Esophagus (tissue), 2 donors: ENCODE results near the gene BCAS3. TPM values are rescaled to one million over a fixed set of nuclear protein-coding genes. Genes with fewer than 3 reads are reported as not detected.
"Not testable (repeated sequence)": the region's sequence is repeated elsewhere in the genome, so short reads cannot be mapped to it uniquely, and the experiment has no call there.

Source experiments
- H3K27ac ChIP-seq, 2 donors: one replicate each; pipeline ENCODE4 v1.5.1; 2013; ENCODE audit warnings: low read depth in 2 of 2, mild to moderate bottlenecking in 2 of 2, inconsistent platforms in 1 of 2, low read length in 1 of 2, moderate library complexity in 1 of 2
- H3K27me3 ChIP-seq, 2 donors: one replicate each; pipeline ENCODE4 v1.6.1; 2013; ENCODE audit warnings: low read length in 2 of 2, control low read depth in 1 of 2, mild to moderate bottlenecking in 1 of 2; ENCODE audit not compliant: insufficient read depth in 2 of 2, control insufficient read depth in 1 of 2
- H3K36me3 ChIP-seq, 2 donors: one replicate each; pipeline ENCODE4 v1.6.1; 2013; ENCODE audit warnings: low read length in 1 of 2; ENCODE audit not compliant: control insufficient read depth in 2 of 2, insufficient read depth in 2 of 2
- H3K4me1 ChIP-seq, 2 donors: one replicate each; pipeline ENCODE4 v1.6.1; 2013; ENCODE audit warnings: low read length in 1 of 2; ENCODE audit not compliant: control insufficient read depth in 2 of 2, insufficient read depth in 2 of 2
- H3K4me3 ChIP-seq, 2 donors: one replicate each; pipeline ENCODE4 v1.5.1; 2013; ENCODE audit warnings: low read length in 2 of 2, mild to moderate bottlenecking in 2 of 2, low read depth in 1 of 2, moderate library complexity in 1 of 2
- H3K9me3 ChIP-seq, 2 donors: one replicate each; pipeline ENCODE4 v1.6.1; 2013; ENCODE audit warnings: mild to moderate bottlenecking in 2 of 2, low read depth in 1 of 2, low read length in 1 of 2, moderate library complexity in 1 of 2; ENCODE audit not compliant: control insufficient read depth in 2 of 2, insufficient read depth in 1 of 2
- WGBS, 2 donors: extraction: QIAGEN DNeasy Blood & Tissue Kit; methylation state at CpG; one replicate each; pipeline ENCODE4 v1.1.7; 2013; 5-methylcytosine and 5-hydroxymethylcytosine counted together
- polyA plus RNA-seq, 2 donors: library from polyadenylated mRNA; stranded (reverse); fragments of 200-250 nt; gene quantifications; one replicate each; pipeline ENCODE4 v1.2.3, GENCODE V29; 2013
- donor health status: healthy with polysubstance abuse.
- donor health status: Bipolar disorder and iron deficiency.

The BCAS3 gene
- polyA plus RNA-seq, 2 donors, result 4.7 to 6.6 TPM

- Histone ChIP-seq H3K4me3 (no peak overlapping the region), H3K27ac (no peak overlapping the region), H3K27me3 (no peaks in the 10 kb centered on the region), H3K4me1 (peaks cover 0 to under 1% of the 10 kb centered on the region in 2 donors), H3K36me3 (no peaks in the 10 kb centered on the region), H3K9me3 (no peaks in the 10 kb centered on the region)
- 70 to 73% methylated on average over 5 of the region's 5 CpGs for WGBS, 2 donors
These were observed 744.6 kb downstream of the BCAS3 start for GRCh38 chr17:61422116-61422799.

GRCh38 chr17:61422869-61423268 lies 745.2 kb downstream of the BCAS3 start:
- no peak overlapping the region for H3K4me3 ChIP-seq
- no peaks in the 10 kb centered on the region for H3K27me3 ChIP-seq
- no peaks in the 10 kb centered on the region for H3K9me3 ChIP-seq
- no peak overlapping the region for H3K27ac ChIP-seq
- WGBS, 2 donors, result 41 to 43% methylated on average over 2 of the region's 2 CpGs
- H3K36me3 ChIP-seq, result no peaks in the 10 kb centered on the region
- no peaks in the 10 kb centered on the region for H3K4me1 ChIP-seq

GRCh38 chr17:61423967-61424649 lies 746.5 kb downstream of the BCAS3 start:
- 54 to 66% methylated on average over 10 of the region's 10 CpGs for WGBS, 2 donors
- H3K4me1 ChIP-seq, result no peaks in the 10 kb centered on the region
- no peaks in the 10 kb centered on the region for H3K36me3 ChIP-seq
- no peak overlapping the region for H3K4me3 ChIP-seq
- H3K27ac ChIP-seq, result no peak overlapping the region
- H3K9me3 ChIP-seq, result no peaks in the 10 kb centered on the region
- H3K27me3 ChIP-seq, result no peaks in the 10 kb centered on the region

DNA sequence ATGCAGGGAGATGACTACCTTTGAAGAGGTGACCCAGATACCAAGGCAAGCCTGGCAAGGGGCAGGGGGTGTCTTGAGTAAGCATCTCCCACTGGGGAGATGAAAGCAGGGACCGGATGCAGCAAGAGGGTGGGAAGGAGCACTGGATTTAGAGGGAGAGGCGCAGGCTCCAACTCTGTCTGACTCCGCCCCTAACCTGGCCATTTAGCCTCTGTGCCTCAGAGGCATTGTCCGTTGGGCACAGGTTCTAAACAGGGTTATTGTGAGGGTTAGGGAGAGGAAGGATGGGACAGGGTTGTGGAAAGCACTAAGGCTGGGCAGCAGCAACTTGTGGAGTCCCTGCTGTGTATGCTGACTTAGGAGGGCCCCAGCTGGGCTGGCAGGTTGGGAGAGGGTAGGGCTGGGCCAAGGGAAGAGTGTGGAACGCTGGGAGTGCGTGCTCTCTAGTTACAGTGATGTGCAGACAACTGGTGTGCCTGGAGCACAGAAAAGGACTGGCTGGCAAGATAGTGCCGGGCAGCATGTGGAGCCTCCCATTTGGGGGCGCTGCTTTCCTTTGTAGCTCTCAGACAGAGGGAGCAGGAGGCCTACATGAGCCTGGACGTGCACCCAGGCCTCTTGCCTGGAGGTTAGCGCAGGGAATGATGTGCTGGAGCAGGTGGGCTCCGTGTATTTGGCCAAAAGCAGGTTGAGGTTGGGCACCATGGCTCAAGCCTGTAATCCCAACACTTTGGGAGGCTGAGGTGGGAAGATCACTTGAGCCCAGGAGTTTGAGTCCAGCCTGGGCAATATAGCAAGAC lies 748.2 kb downstream of the BCAS3 start:
- no peaks in the 10 kb centered on the region for H3K27me3 ChIP-seq
- WGBS, 2 donors, result 65 to 69% methylated on average over 11 of the region's 11 CpGs
- no peak overlapping the region for H3K4me3 ChIP-seq
- no peak overlapping the region for H3K27ac ChIP-seq
- no peaks in the 10 kb centered on the region for H3K36me3 ChIP-seq
- no peaks in the 10 kb centered on the region for H3K9me3 ChIP-seq
- no peaks in the 10 kb centered on the region for H3K4me1 ChIP-seq

GRCh38 chr17:61426482-61427304 lies 749.0 kb downstream of the BCAS3 start:
- no peaks in the 10 kb centered on the region for H3K4me1 ChIP-seq
- H3K27me3 ChIP-seq, result no peaks in the 10 kb centered on the region
- H3K4me3 ChIP-seq, result no peak overlapping the region
- H3K9me3 ChIP-seq, result no peaks in the 10 kb centered on the region
- no peaks in the 10 kb centered on the region for H3K36me3 ChIP-seq
- no peak overlapping the region for H3K27ac ChIP-seq
- 82 to 87% methylated on average over 10 of the region's 10 CpGs for WGBS, 2 donors

- no peaks in the 10 kb centered on the region for H3K9me3 ChIP-seq
- no peak overlapping the region for H3K4me3 ChIP-seq
- no peaks in the 10 kb centered on the region for H3K36me3 ChIP-seq
- no peaks in the 10 kb centered on the region for H3K4me1 ChIP-seq
- H3K27ac ChIP-seq, result no peak overlapping the region
- H3K27me3 ChIP-seq, result no peaks in the 10 kb centered on the region
These were observed 749.9 kb downstream of the BCAS3 start for GRCh38 chr17:61427567-61427966.

GRCh38 chr17:61429274-61429673 lies 751.6 kb downstream of the BCAS3 start:
- Histone ChIP-seq H3K27ac (no peak overlapping the region), H3K4me3 (no peak overlapping the region), H3K4me1 (no peaks in the 10 kb centered on the region), H3K36me3 (no peaks in the 10 kb centered on the region), H3K9me3 (no peaks in the 10 kb centered on the region), H3K27me3 (no peaks in the 10 kb centered on the region)
- 54 to 63% methylated on average over 1 of the region's 1 CpG for WGBS, 2 donors

DNA sequence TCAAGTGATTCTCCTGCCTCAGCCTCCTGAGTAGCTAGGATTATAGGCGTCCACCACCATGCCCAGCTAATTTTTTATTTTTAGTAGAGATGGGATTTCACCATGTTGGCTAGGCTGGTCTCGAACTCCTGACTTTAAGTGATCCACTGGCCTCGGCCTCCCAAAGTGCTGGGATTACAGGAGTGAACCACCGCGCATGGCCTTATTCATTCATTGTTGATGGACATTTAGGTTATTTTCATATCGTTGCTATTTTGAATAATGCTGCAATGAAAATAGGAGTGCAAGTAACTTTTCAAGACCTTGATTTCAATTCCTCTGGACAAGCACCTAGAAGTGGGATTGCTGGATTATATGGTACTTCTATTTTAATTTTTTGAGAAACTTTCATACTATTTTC lies 752.2 kb downstream of the BCAS3 start:
- 91 to 92% methylated on average over 6 of the region's 6 CpGs for WGBS, 2 donors
- H3K27me3 ChIP-seq, H3K4me3 ChIP-seq, H3K4me1 ChIP-seq, H3K9me3 ChIP-seq, H3K27ac ChIP-seq, H3K36me3 ChIP-seq: not testable (repeated sequence)

GRCh38 chr17:61431594-61432311 lies 754.1 kb downstream of the BCAS3 start:
- Histone ChIP-seq H3K9me3 (no peaks in the 10 kb centered on the region), H3K27ac (no peak overlapping the region), H3K36me3 (no peaks in the 10 kb centered on the region), H3K4me1 (no peaks in the 10 kb centered on the region), H3K4me3 (no peak overlapping the region), H3K27me3 (no peaks in the 10 kb centered on the region)
- 81 to 84% methylated on average over 4 of the region's 4 CpGs for WGBS, 2 donors
